ENCODE results near the gene LRRC25. TPM values are rescaled to one million over a fixed set of nuclear protein-coding genes. Genes with fewer than 3 reads are reported as not detected.

The LRRC25 gene
- total RNA-seq, result 0.12 TPM in 1 of 2 replicates, not detected in the other

GRCh38 chr19:18397242-18398202 lies at the start of gene LRRC25:
Gene LRRC25 (minus strand): TSS chr19:18397622. CDS start chr19:18396963, 659 bp downstream.

GRCh38 chr19:18437491-18438330 lies 40.3 kb upstream of the LRRC25 start, which contains the start of gene ISYNA1:
Gene ISYNA1 (minus strand): TSS chr19:18438133. CDS start chr19:18437979, 154 bp downstream.

GRCh38 chr19:18419195-18419698 lies 21.8 kb upstream of the LRRC25 start, which contains the start of gene SSBP4:
Gene SSBP4 (plus strand): TSS chr19:18419398. CDS start chr19:18419649, 251 bp downstream.

GRCh38 chr19:18385675-18386542 lies 11.5 kb downstream of the LRRC25 start, which contains the start of gene GDF15:
Gene GDF15 (plus strand): TSS chr19:18386158. CDS start chr19:18386190, 32 bp downstream.

Other genes with a start within 250 kb of the LRRC25 start
- 48.8 and 49.8 TPM in 2 replicates for gene PIK3R2, start 244.5 kb downstream of the LRRC25 start, total RNA-seq
- 3.5 TPM in 1 of 2 replicates, not detected in the other for gene IFI30, start 223.8 kb downstream of the LRRC25 start, total RNA-seq
- gene MPV17L2, start 204.4 kb downstream of the LRRC25 start, total RNA-seq, result 36.8 and 55.7 TPM in 2 replicates
- 2.0 and 2.2 TPM in 2 replicates for gene RAB3A, start 193.6 kb downstream of the LRRC25 start, total RNA-seq
- 6.2 TPM in 1 of 2 replicates, not detected in the other for gene PDE4C, start 171.2 kb downstream of the LRRC25 start, total RNA-seq
- 0.47 and 1.8 TPM in 2 replicates for gene IQCN, start 123.2 kb downstream of the LRRC25 start, total RNA-seq
- gene JUND, start 116.0 kb downstream of the LRRC25 start, total RNA-seq, result 364 and 374 TPM in 2 replicates
- gene LSM4, start 74.5 kb downstream of the LRRC25 start, total RNA-seq, result 150 and 182 TPM in 2 replicates
- gene PGPEP1, start 57.0 kb downstream of the LRRC25 start, total RNA-seq, result 6.1 and 32.4 TPM in 2 replicates
- gene GDF15, start 11.5 kb downstream of the LRRC25 start, total RNA-seq, result 28.9 and 61.3 TPM in 2 replicates
- gene SSBP4, start 21.8 kb upstream of the LRRC25 start, total RNA-seq, result 159 and 208 TPM in 2 replicates
- 27.2 and 49.5 TPM in 2 replicates for gene ISYNA1, start 40.5 kb upstream of the LRRC25 start, total RNA-seq
- gene ELL, start 124.4 kb upstream of the LRRC25 start, total RNA-seq, result 9.5 and 11.8 TPM in 2 replicates
- 317 and 440 TPM in 2 replicates for gene FKBP8, start 146.0 kb upstream of the LRRC25 start, total RNA-seq
- gene KXD1, start 160.2 kb upstream of the LRRC25 start, total RNA-seq, result 148 and 174 TPM in 2 replicates
- gene UBA52, start 174.2 kb upstream of the LRRC25 start, total RNA-seq, result 1,240 and 1,337 TPM in 2 replicates
- gene REX1BD, start 191.2 kb upstream of the LRRC25 start, total RNA-seq, result 90.7 and 95.0 TPM in 2 replicates
- gene CRLF1, start 209.2 kb upstream of the LRRC25 start, total RNA-seq, result 135 and 318 TPM in 2 replicates
- gene TMEM59L, start 215.2 kb upstream of the LRRC25 start, total RNA-seq, result 10.7 and 14.5 TPM in 2 replicates
- gene KLHL26, start 239.4 kb upstream of the LRRC25 start, total RNA-seq, result 4.8 and 6.5 TPM in 2 replicates